GM18526 (cell line): Measurements from ENCODE around the gene TRAPPC14.

ENCODE experiments used
- POLR2A ChIP-seq: IDR thresholded peaks from 3 replicates; pipeline ENCODE4 v1.6.1; 2011; ENCODE audit not compliant: insufficient read length; ENCODE audit errors: extremely low read depth

TRAPPC14 gene

DNA sequence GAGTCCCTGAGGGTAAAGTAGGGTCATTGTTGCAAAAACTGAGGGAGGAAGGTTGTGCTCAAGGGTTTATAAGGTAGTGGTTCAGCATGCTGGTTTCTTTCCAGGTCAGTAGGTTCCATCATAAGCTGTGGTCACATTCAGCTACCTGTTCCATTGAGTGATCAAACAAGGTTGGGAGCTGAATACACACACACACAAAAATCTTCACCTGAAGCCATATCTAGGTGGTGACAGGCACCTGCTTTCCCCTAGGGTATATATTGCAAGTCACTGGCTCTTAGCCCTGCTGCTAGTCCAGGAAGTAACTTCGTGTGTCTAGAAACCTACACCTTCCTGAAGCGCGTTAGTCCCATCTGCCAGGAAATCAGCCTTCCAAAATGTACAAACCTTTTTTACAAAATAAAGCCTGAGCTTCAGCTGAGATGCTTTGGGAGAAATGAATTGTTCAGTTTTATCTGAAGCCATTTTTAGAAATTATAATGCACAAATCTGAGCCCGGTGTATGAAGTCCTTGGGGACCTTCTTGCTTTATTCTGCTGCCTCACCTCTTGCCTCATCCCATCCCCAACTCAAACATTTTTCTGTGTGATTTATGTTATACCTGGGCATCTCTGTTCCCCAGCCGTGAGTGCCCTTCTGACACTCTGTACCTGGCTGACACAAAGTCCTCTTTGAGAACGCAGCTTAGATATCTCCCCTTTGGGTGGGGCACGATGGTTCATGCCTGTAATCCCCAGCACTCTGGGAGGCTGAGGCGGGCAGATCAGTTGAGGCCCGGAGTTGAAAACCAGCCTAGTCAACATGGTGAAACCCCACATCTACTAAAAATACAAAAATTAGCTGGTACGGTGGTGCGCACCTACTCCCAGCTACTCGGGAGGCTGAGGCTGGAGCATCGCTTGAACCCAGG, 20.4 kb downstream of the TRAPPC14 start:
- no peak for TF ChIP-seq POLR2A

DNA sequence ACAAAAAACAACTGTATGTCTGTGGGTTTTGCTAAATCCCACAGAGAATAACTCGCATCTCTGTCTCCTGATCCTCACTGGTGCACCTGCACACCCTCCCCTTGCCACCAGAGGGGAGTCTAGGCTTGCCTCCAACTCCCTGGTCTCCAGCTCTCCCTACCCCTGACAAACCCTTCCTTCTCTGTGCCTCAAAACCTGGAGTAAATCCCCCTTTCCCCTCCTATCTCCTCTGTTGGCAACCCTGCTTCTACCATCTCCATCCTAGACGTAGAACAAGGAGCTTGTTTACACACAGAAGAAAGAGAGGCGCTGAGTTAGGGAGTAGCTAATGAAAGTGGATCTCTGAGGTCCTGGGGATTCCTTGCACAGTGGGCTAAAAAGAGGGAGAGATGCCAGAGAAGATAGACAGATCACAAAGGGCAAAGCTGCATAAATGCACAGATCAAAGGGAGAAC, 25.8 kb downstream of the TRAPPC14 start:
- TF ChIP-seq POLR2A: no peak

DNA sequence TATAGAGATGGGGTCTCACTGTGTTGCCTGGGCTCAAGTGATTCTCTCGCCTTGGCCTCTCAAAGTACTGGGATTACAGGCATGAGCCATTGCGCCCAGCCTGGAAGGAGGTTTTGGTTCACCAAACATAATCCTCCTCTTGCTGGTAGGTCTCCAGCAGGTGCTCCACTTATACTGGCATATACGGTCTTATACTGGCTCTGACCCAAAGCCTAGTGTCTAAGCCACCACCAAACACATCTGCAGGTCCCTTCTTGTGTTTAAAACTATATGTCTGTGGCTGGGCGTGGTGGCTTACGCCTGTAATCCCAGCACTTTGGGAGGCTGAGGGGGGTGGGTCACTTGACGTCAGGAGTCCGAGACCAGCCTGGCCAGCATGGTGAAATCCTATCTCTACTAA, 26.4 kb downstream of the TRAPPC14 start:
- no peak for TF ChIP-seq POLR2A

DNA sequence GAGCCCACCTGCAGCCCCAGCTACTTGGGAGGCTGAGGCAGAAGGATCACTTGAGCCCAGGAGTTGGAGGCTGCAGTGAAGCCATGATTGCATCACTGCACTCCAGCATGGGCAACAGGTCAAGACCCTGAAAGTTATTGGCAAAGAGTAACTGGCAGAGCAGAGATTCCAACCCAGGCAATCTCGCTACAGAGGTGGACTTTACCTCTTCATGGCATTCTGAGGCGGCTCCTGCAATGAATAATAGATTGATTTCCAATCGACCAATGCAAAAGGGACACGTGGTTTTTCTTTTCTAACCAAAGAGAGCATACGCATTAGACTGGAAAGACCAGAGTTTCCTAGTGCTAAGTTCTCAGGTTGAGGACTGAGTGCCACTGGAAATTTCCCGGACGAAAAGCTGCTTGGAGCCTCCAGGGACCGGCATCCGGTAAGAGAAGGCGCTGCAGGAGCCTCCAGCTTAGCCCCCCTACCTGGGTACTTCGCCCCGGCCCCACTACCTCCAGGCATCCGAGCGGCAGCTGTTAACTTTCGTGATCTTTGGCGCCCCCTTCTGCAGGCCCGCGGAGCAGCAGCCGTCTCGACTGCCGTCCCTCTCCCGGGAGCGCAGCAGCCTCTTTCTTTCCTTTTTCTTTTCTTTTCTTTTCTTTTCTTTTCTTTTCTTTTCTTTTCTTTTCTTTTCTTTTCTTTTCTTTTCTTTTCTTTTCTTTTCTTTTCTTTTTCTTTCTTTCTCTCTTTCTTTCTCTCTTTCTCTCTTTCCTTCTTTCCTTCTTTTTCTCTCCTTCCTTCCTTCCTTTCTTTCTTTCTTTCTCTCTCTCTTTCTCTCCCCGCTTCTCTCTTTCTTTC, 27.7 kb downstream of the TRAPPC14 start:
- no peak for TF ChIP-seq POLR2A

DNA sequence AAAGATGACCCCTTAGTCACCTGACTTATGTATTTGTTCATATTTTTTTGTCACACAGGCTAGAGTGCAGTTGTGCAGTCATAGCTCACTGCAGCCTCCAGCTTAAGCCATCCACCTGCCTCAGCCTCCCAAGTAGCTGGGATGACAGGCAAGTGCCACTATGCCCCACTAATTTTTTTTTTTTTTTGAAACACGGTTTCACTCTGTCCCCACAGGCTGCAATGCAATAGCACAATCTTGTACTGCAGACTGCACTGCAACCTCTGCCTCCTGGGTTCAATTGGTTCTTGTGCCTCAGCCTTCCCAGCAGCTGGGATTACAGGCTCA, 29.9 kb downstream of the TRAPPC14 start:
- TF ChIP-seq POLR2A: no peak

DNA sequence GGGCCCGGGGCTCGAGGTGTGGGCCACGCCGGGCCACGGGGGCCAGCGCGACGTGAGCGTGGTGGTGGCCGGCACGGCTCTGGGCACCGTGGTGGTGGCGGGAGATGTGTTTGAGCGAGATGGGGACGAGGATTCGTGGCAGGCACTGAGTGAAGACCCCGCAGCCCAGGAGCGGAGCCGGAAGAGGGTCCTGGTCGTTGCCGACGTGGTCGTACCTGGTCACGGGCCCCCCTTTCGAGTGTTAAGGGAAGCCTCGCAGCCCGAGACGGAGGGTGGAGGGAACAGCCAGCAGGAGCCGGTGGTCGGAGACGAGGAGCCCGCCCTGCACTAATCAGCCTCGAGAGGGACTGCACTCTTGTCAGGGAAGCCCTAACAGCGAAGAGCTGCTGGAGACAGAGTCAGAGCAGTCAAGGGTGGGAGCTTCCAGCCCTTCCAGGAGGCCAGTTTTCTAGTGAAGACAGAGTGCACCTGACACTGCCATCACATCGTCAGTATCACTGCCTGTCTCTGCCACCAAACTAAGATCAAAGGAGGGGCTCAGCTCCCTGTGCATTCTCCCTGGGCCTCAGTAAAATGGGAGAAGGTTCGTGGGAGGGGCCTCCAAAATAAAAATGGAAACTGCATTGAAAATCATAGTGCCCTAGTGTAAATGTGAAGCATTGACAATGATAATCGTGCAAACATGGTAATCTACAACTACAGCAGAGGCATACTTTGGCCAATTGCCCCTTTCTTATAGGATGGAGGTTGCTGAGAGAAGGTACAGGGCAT, 30.5 kb downstream of the TRAPPC14 start:
- no peak for TF ChIP-seq POLR2A

DNA sequence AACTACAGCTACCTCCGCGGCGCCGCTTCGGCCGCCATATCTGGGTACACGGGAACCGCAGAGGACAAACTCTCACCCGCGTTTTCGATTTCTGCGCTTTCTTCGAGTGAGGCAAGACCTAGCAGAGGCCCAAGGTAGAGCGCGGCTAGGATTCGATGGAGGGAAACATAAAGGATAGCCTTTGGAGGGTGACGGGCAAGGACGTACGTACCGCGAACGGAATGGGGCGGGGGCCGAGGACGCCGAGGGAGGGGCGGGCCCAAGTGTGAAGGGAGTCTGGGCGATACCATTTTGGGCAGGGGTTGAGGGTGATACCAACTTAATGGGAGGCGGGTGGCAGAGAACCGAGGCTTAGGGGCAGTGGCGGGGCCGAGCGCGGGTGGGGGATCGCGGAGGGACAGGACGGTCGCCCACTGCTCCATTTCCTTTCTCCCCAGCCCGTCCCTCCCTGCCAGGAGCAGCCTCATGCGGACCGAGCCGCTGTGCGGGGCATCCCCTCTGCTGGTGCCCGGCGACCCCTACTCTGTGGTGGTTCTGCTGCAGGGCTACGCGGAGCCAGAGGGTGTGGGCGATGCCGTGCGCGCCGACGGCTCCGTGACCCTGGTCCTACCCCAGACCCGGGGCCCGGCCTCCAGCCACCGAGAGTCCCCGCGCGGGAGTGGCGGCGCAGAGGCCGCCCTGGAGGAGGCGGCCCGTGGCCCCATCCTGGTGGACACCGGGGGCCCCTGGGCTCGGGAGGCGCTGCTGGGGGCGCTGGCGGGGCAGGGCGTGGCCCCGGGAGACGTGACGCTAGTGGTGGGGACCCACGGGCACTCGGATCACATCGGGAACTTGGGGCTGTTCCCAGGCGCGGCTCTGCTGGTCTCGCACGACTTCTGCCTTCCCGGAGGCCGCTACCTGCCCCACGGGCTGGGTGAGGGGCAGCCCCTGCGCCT, 31.3 kb downstream of the TRAPPC14 start, which contains the start of gene MBLAC1:
Gene MBLAC1, plus strand, starts transcription at position 37 of the 935 bp plus-strand sequence. Its CDS starts 429 bp downstream, at position 466.
- TF ChIP-seq POLR2A: peak; percentile 85

DNA sequence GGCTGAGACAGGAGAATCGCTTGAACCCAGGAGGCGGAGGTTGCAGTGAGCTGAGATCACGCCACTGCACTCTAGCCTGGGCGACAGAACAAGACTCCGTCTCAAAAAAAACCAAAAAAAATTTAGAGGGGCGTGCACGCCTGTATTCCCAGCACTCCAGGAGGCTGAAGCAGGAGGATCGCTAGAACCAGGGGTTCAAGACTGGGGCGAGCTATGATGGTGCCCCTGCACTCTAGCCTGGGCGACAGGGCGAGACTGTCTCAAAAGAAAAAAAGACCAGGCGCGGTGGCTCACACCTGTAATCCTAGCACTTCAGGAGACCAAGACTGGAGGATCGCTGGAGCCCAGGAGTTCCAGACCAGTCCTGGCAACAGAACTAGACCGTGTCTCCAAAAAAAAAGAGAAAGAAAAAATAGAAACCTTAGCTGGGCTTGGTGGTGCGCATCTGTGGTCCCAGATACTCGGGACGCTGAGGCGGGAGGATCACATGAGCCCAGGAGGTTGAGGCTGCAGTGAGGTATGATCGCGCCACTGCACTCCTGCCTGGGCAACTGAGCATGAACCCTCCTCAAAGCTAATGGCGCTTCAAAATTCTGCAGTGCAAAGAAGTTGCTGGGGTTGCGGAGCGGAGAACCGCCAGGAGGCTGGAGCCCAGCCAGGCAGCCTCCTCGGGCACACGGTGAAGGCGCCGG, 32.1 kb downstream of the TRAPPC14 start:
- no peak for TF ChIP-seq POLR2A

DNA sequence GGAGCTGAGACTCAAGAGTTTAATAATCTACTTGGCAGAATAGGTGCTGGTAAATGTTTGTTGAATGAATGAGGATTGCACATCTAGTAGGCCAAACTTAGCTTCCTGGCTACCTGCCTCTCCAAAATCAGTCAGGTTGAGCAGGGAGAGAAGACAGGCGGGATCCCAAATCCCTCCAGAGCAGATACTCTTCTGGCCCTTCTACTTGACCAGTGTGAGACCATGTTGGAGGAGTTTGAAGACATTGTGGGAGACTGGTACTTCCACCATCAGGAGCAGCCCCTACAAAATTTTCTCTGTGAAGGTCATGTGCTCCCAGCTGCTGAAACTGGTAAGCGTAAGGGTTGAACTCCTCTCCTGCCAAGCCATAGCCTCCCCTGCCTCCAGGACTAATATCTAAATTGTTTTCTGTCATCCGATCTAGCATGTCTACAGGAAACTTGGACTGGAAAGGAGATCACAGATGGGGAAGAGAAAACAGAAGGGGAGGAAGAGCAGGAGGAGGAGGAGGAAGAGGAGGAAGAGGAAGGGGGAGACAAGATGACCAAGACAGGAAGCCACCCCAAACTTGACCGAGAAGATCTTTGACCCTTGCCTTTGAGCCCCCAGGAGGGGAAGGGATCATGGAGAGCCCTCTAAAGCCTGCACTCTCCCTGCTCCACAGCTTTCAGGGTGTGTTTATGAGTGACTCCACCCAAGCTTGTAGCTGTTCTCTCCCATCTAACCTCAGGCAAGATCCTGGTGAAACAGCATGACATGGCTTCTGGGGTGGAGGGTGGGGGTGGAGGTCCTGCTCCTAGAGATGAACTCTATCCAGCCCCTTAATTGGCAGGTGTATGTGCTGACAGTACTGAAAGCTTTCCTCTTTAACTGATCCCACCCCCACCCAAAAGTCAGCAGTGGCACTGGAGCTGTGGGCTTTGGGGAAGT, 34.0 kb downstream of the TRAPPC14 start:
- no peak for TF ChIP-seq POLR2A

DNA sequence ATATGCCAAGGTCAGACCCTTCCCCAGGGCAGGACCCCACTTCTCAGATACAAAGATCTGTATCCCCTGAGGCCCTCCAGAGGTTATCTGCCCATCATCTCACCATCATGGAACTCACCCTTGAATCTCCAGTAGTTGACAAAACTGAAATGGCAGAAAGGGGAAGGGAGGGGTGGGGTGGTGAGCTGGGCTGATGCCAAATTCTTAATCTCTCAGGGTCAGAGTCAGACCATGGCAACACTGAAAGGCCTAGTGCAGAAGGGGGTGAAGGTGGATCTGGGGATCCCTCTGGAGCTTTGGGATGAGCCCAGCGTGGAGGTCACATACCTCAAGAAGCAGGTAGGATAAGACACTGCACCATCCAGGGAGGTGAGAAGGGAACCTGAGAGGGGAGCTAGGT, 36.0 kb downstream of the TRAPPC14 start:
- TF ChIP-seq POLR2A: no peak

DNA sequence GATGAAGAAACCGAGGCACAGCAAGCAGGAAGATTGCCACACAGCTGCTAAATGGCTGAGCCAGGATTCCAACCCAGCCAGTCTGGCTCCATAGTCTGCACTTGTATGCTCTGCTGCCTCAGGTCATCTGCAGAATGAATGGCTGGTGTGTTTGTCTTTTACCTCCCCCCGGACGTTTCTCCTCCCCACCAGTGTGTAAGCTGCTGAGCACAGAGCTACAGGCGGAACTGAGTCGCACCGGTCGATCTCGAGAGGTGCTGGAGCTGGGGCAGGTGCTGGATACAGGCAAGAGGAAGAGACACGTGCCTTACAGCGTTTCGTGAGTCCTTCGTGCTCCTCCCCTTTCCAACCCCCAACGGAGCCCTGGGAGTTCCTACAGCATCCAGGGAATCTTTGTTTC, 36.5 kb downstream of the TRAPPC14 start:
- no peak for TF ChIP-seq POLR2A

DNA sequence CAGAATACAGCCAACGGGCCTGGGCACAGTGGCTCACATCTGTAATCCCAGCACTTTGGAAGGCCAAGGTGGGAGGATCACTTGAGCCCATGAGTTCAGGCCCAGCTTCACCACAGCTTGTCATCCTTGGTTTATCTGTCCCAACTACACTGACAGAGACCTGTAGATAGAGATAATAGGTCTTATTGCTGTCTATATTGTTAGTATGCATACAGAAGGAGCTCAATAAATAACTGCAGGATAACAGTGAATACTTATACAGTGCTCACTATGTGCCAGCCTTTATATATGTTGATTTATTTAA, 37.8 kb downstream of the TRAPPC14 start:
- TF ChIP-seq POLR2A: no peak
